Caco-2 (cell line): Measurements from ENCODE around the gene AK9. TPM values are rescaled to one million over a fixed set of nuclear protein-coding genes. Genes with fewer than 3 reads are reported as not detected.

Experiments used
- BruUV-seq: library from RNA; stranded (reverse); fragments of 400-500 nt; replicated peaks from 2 replicates; lab custom pipeline; 2021; lab: Mats Ljungman, UMichigan
- CTCF ChIA-PET: fragments of 300-600 bp; sonication (Branson Sonifier 250); formaldehyde crosslinking; loops from one replicate; lab custom pipeline; 2022; ENCODE audit warnings: antibody characterized with exemption; lab: Charles Lee
- POLR2A ChIA-PET: fragments of 300-600 bp; sonication (Branson Sonifier 250); formaldehyde crosslinking; loops from one replicate; lab custom pipeline; 2022; ENCODE audit warnings: antibody characterized with exemption; lab: Charles Lee
- DNase-seq, 2 experiments: peaks; one replicate each; pipeline versions ENCODE4 v3.0.0 to v3.0.0-alpha.2; 2020 to 2022
- H3K27me3 ChIP-seq: replicated peaks from 2 replicates; pipeline ENCODE4 v1.6.0; 2011; ENCODE audit warnings: low read length; ENCODE audit not compliant: control insufficient read depth, insufficient read depth
- H3K36me3 ChIP-seq: 2 replicates; pipeline ENCODE4 v1.5.1; 2011; ENCODE audit warnings: low read length; ENCODE audit not compliant: control insufficient read depth, insufficient read depth
- H3K4me1 ChIP-seq: fragments of 250-450 bp; sonication (Bioruptor Pico); 2 replicates; pipeline ENCODE4 v1.5.1; 2020; ENCODE audit warnings: mild to moderate bottlenecking
- H3K4me3 ChIP-seq: 2 replicates; pipeline ENCODE4 v1.5.1; 2011; ENCODE audit warnings: low read depth, mild to moderate bottlenecking, control low read depth, low read length
- H3K9me3 ChIP-seq: fragments of 250-450 bp; sonication (Bioruptor Pico); 2 replicates; pipeline ENCODE4 v1.5.1; 2020; ENCODE audit warnings: mild to moderate bottlenecking, moderate library complexity
- H3K27ac Mint-ChIP-seq: one replicate; pipeline ENCODE4 v1.8.0; 2022; ENCODE audit warnings: mixed read lengths; ENCODE audit not compliant: unreplicated experiment
- H3K27me3 Mint-ChIP-seq: one replicate; pipeline ENCODE4 v1.8.0; 2022; ENCODE audit warnings: mixed read lengths; ENCODE audit not compliant: insufficient read depth, unreplicated experiment
- H3K36me3 Mint-ChIP-seq: one replicate; pipeline ENCODE4 v1.8.0; 2022; ENCODE audit warnings: mild to moderate bottlenecking, mixed read lengths; ENCODE audit not compliant: insufficient read depth, unreplicated experiment
- H3K4me1 Mint-ChIP-seq: one replicate; pipeline ENCODE4 v1.8.0; 2022; ENCODE audit warnings: low read depth, mixed read lengths; ENCODE audit not compliant: unreplicated experiment
- H3K4me3 Mint-ChIP-seq: one replicate; pipeline ENCODE4 v1.8.0; 2022; ENCODE audit warnings: mild to moderate bottlenecking, moderate library complexity, mixed read lengths; ENCODE audit not compliant: unreplicated experiment
- H3K9me3 Mint-ChIP-seq: one replicate; pipeline ENCODE4 v1.8.0; 2022; ENCODE audit warnings: mixed read lengths; ENCODE audit not compliant: unreplicated experiment
- CTCF ChIP-seq, 2 experiments: fragments of 200-600 bp in 1 of 2; IDR thresholded peaks; 1 replicate in 1 of 2; 2 replicates in 1 of 2; pipeline versions ENCODE4 v1.5.1 to v1.8.0; 2011 to 2022; ENCODE audit warnings: antibody characterized with exemption in 1 of 2, control low read depth in 1 of 2, inconsistent platforms in 1 of 2, low read depth in 1 of 2, low read length in 1 of 2, mild to moderate bottlenecking in 1 of 2, moderate library complexity in 1 of 2; ENCODE audit not compliant: insufficient read depth in 1 of 2, severe bottlenecking in 1 of 2, unreplicated experiment in 1 of 2
- intact Hi-C: fragments of 100-400 bp; cut with micrococcal nuclease; formaldehyde crosslinking; loops from one replicate; pipeline ENCODE4 v1.10.0; 2022; ENCODE audit not compliant: unreplicated experiment
- total RNA-seq: library from RNA; stranded (reverse); gene quantifications from 2 replicates; pipeline ENCODE4 v1.2.3, GENCODE V29; 2022

AK9 gene
- total RNA-seq, 1 experiment from 2014 or later, result 3.4 TPM

GRCh38 chr6:109506314-109506713 is 184.7 kb downstream of the AK9 start:
- Mint-ChIP-seq H3K27me3 (peaks cover 13% of the 10 kb centered on the region), H3K9me3 (no peaks in the 10 kb centered on the region), H3K36me3 (no peaks in the 10 kb centered on the region), H3K27ac (no peak overlapping the region), H3K4me1 (no peaks in the 10 kb centered on the region), H3K4me3 (no peak overlapping the region)
- Histone ChIP-seq H3K4me3 (no peak overlapping the region), H3K27me3 (no peaks in the 10 kb centered on the region), H3K9me3 (no peaks in the 10 kb centered on the region), H3K36me3 (no peaks in the 10 kb centered on the region), H3K4me1 (peaks cover 3% of the 10 kb centered on the region; the same call in 1 of the 2 replicates)
- intact Hi-C loops, result no loop called here
- ChIA-PET CTCF (no interaction called here), POLR2A (no interaction called here)
- no peak for DNase-seq
- TF ChIP-seq CTCF (IDR thresholded peaks at IDR 0.05; ENCODE audit: insufficient read depth in 1 of 2, low read depth in 1 of 2, low read length in 1 of 2, severe bottlenecking in 1 of 2, unreplicated experiment in 1 of 2), result no peak
- no TSS peak for BruUV-seq

GRCh38 chr6:109503327-109504224 is 187.4 kb downstream of the AK9 start:
- no peak for DNase-seq
- H3K9me3 Mint-ChIP-seq, result no peaks in the 10 kb centered on the region
- peaks cover 13% of the 10 kb centered on the region for H3K27me3 Mint-ChIP-seq
- peaks cover 3% of the 10 kb centered on the region; the same call in 1 of the 2 replicates for H3K4me1 ChIP-seq
- no peak overlapping the region for H3K27ac Mint-ChIP-seq
- H3K4me3 Mint-ChIP-seq, result no peak overlapping the region
- H3K9me3 ChIP-seq, result no peaks in the 10 kb centered on the region
- intact Hi-C loops, result no loop called here
- H3K27me3 ChIP-seq, result no peaks in the 10 kb centered on the region
- H3K4me1 Mint-ChIP-seq, result no peaks in the 10 kb centered on the region
- no peaks in the 10 kb centered on the region for H3K36me3 ChIP-seq
- BruUV-seq, result no TSS peak
- ChIA-PET POLR2A (no interaction called here), CTCF (no interaction called here)
- H3K4me3 ChIP-seq, result no peak overlapping the region
- H3K36me3 Mint-ChIP-seq, result no peaks in the 10 kb centered on the region
- no peak for TF ChIP-seq CTCF (IDR thresholded peaks at IDR 0.05; ENCODE audit: insufficient read depth in 1 of 2, low read depth in 1 of 2, low read length in 1 of 2, severe bottlenecking in 1 of 2, unreplicated experiment in 1 of 2)

GRCh38 chr6:109498936-109499335 is 192.1 kb downstream of the AK9 start:
- Mint-ChIP-seq H3K27me3 (peaks cover 25% of the 10 kb centered on the region), H3K9me3 (no peaks in the 10 kb centered on the region), H3K4me3 (no peak overlapping the region), H3K36me3 (no peaks in the 10 kb centered on the region), H3K4me1 (no peaks in the 10 kb centered on the region), H3K27ac (no peak overlapping the region)
- no peaks in the 10 kb centered on the region for H3K4me1 ChIP-seq
- no peaks in the 10 kb centered on the region for H3K27me3 ChIP-seq
- ChIA-PET POLR2A (no interaction called here), CTCF (no interaction called here)
- H3K9me3 ChIP-seq, result no peaks in the 10 kb centered on the region
- DNase-seq, result no peak
- no peak overlapping the region for H3K4me3 ChIP-seq
- no peak for TF ChIP-seq CTCF (IDR thresholded peaks at IDR 0.05; ENCODE audit: insufficient read depth in 1 of 2, low read depth in 1 of 2, low read length in 1 of 2, severe bottlenecking in 1 of 2, unreplicated experiment in 1 of 2)
- intact Hi-C loops, result no loop called here
- H3K36me3 ChIP-seq, result no peaks in the 10 kb centered on the region
- BruUV-seq, result no TSS peak
